COLO829 (cell line): Measurements from ENCODE around the gene NOS2.
"Not testable (repeated sequence)": the region's sequence is repeated elsewhere in the genome, so short reads cannot be mapped to it uniquely, and the experiment has no call there.

Source experiments
- DNase-seq: peaks from one replicate; pipeline ENCODE4 v3.0.0; 2012; ENCODE audit warnings: low spot score

Gene NOS2

DNA sequence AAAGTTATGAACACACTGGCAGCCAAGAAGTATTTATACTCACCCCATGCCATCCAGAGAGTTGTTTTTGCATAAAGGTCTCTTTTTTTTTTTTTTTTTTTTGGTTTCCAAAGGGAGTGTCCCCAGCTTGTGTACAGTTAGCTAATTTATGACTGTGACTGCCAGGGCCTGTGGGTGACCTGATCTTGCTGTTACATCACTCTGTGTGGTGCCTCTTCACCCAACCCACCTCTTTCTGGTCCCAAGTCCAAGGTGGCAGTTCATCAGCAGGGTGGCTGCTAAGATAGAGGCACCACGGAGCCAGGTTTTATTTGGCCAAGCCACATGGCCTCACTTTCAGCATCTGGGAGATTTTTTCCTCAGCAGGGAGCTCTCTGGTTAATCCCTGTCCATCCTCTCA, at the start of gene NOS2:
NOS2 (minus strand) TSS at position 8 of the 400 bp plus-strand sequence. CDS start 1,720 bp downstream, outside the sequence.
- no peak for DNase-seq

GRCh38 chr17:27849474-27850185, 49.3 kb upstream of the NOS2 start:
- DNase-seq, result no peak

DNA sequence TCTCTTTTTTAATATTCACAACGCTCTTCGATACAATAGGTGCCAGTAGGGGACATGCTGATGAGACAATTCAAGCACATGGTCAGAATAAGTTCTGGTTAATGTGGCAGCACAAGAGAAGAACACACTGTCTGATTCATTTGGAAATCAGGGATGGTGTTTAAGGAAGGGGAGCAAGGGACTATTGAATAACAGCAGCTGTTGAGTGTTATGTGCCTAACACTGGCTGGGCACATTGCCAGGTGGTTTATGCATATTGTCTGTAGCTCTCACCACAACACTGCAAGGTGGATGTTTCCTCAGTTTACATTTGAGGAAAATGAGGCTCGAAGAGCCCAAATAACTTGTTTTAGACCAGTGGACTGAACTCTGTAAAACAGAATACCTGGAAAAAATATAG, 48.6 kb upstream of the NOS2 start:
- no peak for DNase-seq

GRCh38 chr17:27846808-27847307, 46.5 kb upstream of the NOS2 start:
- DNase-seq, result not testable (repeated sequence)

DNA sequence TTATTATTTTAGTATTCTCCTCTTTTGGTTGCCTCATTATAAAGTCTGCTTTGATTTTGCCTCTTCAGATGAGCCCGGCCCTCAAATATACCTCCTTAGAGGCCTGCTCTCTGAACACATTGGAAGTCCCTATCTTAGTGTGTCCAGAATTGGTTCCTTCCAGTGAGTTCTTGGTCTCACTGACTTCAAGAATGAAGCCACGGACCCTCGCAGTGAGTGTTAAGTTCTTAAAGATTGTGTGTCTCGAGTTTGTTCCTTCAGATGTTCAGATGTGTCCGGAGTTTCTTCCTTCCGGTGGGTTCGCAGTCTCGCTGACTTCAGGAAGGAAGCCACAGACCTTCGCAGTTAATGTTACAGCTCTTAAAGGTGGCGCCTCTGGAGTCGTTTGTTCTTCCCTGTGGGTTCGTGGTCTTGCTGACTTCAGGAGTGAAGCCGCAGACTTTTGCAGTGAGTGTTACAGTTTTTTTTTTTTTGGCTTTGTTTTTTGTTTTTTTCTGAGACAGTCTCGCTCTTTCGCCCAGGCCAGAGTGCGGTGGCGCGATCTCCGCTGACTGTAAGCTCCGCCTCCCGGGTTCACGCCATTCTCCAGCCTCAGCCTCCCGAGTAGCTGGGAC, 45.8 kb upstream of the NOS2 start:
- DNase-seq, result no peak

DNA sequence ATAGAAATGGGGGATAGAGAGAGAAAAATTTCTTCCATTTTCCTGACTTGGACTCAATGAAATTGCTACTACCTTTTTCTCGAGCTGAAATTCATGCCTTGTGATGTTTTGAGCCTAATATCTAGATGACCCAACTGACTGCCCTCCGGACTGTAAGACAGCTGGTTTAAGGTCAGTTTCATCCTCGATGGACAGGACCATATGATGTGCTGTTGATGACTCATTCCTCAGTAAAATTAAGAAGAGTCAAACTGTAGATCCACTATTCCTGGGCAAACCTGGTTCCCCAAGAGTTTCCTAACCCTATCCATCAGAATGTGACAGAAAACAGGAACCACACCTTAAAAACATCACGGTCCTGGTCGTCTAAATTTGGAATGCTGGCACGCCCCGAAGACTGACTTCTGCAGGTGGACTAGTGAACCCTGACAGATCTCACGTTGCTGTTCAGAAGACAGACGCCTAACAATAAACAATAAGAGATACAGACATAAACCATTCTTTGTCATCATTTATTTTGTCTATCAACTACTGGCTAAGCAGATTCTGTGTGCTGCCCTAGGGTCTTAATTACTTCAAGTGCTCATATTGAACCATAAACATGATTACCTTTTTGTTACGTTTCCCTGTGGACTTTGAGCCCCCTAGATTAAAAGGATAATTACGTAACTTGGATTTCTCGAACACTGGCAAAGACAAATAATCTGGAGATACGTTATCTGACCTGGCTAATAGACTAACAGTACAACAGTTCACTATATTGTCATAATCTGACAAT, 45.1 kb upstream of the NOS2 start:
- DNase-seq, result no peak

GRCh38 chr17:27840688-27841087, 40.4 kb upstream of the NOS2 start:
- DNase-seq, result no peak

GRCh38 chr17:27840406-27840678, 40.0 kb upstream of the NOS2 start:
- not testable (repeated sequence) for DNase-seq

DNA sequence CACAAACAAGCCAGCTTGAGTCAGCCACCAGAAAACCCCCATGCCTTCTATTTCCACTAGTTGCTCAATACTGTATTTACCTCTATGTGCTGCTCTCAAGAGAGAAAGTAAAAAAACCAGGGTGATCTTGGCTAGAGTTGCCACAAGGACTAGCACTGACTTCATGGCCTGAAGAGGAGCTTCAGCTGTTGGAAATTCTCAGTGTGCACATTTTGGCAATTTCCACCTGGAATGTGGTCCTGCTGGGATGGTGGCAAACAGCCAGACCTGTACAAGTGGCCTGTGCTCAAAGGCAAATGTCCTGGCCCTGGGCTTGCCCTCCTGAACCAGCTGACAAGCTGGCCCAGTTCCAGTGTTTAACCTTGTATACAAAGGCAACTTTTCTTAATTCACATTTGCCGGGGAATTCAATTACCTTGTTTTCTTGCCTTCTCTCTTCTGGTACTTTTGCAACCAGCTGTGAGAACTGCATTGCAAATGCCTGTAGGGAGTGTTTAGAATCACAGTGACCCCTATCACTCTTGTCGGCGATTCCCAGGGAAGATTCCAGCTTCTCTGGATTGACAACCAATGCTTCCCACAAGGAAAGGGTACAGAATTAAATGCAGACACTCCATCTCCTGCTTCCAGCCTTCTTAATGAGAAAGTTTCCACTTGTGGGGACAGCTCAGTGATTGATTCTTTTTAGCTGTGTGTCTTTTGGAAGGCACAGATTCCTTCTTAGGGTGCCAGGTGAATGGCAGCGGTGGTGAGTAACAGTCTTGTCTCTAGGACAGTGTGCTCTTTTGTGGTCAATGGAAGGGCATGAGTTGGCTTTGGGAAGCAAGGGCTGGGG, 39.5 kb upstream of the NOS2 start:
- not testable (repeated sequence) for DNase-seq

- not testable (repeated sequence) for DNase-seq
These were observed 38.3 kb upstream of the NOS2 start for GRCh38 chr17:27838607-27839006.

- not testable (repeated sequence) for DNase-seq
These were observed 37.4 kb upstream of the NOS2 start for GRCh38 chr17:27837769-27838168.

DNA sequence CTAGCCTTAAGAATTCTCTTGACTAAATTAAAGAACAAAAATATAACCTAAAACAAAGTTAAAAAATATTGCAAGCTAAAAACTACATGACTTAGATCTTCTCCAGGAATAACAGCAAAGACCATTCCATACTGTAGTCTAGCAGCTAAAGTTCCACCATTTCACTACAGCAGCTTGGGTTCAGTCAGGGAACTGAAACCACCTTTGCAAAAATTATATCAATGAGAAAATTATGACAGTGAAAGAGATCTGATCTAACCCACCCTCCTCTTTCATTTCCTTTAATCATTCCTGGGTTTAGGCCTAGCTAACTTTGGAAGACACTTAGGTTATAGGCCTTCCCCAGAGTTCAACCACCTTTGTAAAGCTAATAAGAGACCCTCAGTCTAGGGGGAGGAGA, 36.3 kb upstream of the NOS2 start:
- DNase-seq, result no peak

GRCh38 chr17:27834571-27834970, 34.2 kb upstream of the NOS2 start:
- DNase-seq, result no peak

- no peak for DNase-seq
These were observed 32.5 kb upstream of the NOS2 start for GRCh38 chr17:27832831-27833230.

GRCh38 chr17:27829888-27830287, 29.6 kb upstream of the NOS2 start:
- not testable (repeated sequence) for DNase-seq

DNA sequence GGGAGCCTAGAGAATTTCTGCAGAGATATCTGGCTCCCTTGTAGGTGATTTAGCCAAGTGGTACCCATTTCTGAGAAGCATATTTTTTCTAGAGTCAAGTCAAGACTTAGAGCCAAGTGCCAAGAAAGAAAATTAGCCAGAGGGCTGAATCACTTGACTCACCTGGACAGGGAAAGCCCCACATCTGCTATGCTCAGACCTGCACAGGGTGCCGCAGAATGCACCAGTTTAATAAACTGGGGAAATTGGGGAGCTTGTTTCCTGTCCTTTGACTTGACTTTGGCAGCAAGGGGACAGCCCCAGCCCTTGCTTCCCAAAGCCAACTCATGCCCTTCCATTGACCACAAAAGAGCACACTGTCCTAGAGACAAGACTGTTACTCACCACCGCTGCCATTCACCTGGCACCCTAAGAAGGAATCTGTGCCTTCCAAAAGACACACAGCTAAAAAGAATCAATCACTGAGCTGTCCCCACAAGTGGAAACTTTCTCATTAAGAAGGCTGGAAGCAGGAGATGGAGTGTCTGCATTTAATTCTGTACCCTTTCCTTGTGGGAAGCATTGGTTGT, 28.9 kb upstream of the NOS2 start:
- not testable (repeated sequence) for DNase-seq

GRCh38 chr17:27825459-27825858, 25.1 kb upstream of the NOS2 start:
- no peak for DNase-seq

DNA sequence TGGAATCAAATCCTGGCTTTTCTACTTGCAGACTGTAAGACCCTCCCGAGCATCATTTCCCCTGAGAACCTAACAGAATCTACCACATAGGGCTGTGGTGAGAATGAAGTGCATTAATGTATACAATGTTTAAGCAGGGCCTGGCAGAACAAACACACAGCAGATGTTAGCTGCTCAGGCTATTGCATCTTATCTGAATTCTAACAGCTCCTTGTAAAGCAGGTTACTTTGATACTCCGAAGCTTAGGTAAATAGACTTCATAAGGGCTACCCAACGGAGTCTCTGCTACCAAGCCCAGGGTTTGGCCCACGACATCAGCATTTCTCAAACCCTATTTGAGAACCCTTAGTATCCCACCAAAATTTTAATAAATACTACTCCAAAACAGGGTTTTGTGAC, 24.4 kb upstream of the NOS2 start:
- DNase-seq, result no peak

GRCh38 chr17:27824176-27824715, 23.9 kb upstream of the NOS2 start:
- no peak for DNase-seq

DNA sequence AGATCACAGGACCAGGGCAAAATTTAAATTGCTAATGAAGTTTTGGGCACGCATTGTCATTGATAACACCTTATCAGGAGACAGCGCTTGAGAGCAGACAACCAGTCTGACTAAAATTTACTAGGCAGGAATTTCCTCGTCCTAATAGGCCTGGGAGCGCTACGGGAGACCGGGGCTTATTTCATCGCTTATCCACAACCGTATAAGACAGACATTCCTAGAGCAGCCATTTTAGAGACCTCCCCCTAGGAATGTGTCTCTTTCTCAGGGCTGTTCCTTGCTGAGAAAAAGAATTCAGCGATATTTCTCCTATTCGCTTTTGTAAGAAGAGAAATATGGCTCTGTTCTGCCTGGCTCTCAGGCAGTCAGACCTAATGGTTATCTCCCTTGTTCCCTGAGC, 21.8 kb upstream of the NOS2 start:
- DNase-seq, result not testable (repeated sequence)

DNA sequence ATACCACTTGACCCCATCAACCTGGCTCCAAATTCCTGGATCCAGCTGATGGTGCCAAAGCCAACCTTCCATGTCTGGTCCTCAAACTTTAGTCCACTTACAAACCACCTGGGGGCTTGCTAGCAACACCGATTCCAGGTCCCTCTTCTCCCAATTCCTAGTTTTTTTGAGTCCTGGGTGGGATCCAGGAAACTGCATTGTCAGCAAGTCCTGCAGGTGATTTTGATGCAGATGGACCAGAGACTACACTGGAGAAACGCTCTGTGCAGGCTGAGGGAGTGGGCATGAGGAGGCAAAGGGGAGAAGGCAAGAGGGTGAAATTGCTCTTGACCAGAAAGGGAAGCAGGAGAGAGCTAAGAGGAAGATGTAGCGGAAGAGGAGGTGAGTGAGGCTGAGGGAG, 21.0 kb upstream of the NOS2 start:
- no peak for DNase-seq

DNA sequence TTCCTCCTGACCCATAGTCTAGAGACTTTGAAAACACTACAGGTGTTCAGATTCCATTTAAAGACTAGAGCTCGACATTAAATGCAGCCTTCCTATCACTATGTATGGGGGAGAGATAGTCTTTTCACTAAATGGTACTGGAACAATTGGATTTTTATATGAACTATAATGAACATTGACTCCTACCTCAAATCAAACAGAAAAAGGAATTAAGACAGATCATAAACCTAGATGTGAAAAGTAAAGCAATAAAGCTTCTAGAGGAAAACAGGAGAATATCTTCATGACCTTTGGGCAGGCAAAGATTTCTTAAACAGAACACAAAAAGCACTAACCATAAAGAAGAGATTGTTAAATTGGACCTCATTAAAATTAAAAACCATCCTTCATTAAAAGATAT, 18.8 kb upstream of the NOS2 start:
- no peak for DNase-seq
